Measurements from ENCODE around the gene S100A5. TPM values are rescaled to one million over a fixed set of nuclear protein-coding genes. Genes with fewer than 3 reads are reported as not detected.

S100A5 gene
- total RNA-seq, 1 experiment from 2014 or later = not detected

DNA sequence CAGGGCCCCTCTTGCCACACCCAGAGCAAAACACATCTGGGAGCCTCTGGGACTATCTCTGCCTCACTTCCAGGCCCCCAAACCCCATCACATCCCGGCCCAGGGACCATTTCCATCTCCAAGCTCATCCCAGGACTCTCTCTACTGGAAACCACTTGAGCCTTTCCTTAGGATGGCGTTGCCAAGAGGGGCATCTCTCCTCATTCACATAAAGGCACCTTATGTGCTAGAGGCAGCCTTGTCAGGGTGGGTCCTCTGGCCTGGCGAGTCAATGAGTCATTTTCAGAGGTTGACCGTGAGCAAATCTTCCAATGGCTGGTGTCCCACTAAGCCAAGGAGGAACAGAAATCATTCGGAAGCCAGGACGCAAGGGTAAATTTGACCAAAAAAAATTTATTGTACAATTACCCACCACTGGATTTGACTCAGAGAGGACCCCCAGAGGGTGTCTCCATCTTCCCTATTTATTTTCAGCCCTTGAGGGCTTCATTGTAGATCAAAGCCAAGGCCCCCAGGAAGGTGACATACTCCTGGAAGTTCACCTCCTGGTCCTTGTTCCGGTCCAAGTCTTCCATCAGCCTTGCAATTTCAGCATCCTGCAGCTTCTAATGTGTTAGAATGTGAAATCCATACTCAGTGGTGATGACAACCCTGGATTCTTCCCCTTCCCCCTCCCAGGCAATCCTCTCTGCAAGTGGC is 6.4 kb downstream of the S100A5 start:
- intact Hi-C loops (cut with micrococcal nuclease; ENCODE audit: unreplicated experiment) = no loop called here
- CTCF ChIA-PET = interaction anchor here (0.7 to 6.0 kb wide), 8 partner anchors 10 to 82 kb away, joined by 3 to 117 read pairs (median 10); partner anchors contain the start of genes S100A14, S100A2 and S100A4
- peaks cover 60% of the 10 kb centered on the region for H3K4me1 Mint-ChIP-seq (ENCODE audit: low read depth, unreplicated experiment)
- TF ChIP-seq, protein P1, sequence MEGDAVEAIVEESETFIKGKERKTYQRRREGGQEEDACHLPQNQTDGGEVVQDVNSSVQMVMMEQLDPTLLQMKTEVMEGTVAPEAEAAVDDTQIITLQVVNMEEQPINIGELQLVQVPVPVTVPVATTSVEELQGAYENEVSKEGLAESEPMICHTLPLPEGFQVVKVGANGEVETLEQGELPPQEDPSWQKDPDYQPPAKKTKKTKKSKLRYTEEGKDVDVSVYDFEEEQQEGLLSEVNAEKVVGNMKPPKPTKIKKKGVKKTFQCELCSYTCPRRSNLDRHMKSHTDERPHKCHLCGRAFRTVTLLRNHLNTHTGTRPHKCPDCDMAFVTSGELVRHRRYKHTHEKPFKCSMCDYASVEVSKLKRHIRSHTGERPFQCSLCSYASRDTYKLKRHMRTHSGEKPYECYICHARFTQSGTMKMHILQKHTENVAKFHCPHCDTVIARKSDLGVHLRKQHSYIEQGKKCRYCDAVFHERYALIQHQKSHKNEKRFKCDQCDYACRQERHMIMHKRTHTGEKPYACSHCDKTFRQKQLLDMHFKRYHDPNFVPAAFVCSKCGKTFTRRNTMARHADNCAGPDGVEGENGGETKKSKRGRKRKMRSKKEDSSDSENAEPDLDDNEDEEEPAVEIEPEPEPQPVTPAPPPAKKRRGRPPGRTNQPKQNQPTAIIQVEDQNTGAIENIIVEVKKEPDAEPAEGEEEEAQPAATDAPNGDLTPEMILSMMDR (IDR thresholded peaks at IDR 0.05; ENCODE audit: unreplicated experiment) = no peak
- peak overlapping the region; percentile 93 for H3K4me3 Mint-ChIP-seq (ENCODE audit: low read depth, unreplicated experiment)
- peak; percentile 52 for DNase-seq
- TSS peak; percentile 80 for BruUV-seq (replicated peaks)
- H3K9me3 Mint-ChIP-seq (ENCODE audit: low read depth, unreplicated experiment) = no peaks in the 10 kb centered on the region
- H3K27ac Mint-ChIP-seq (ENCODE audit: unreplicated experiment) = peak overlapping the region; percentile 77
- no peaks in the 10 kb centered on the region for H3K27me3 Mint-ChIP-seq (ENCODE audit: unreplicated experiment)
- peaks cover 65% of the 10 kb centered on the region for H3K36me3 Mint-ChIP-seq (ENCODE audit: insufficient read depth, unreplicated experiment)

DNA sequence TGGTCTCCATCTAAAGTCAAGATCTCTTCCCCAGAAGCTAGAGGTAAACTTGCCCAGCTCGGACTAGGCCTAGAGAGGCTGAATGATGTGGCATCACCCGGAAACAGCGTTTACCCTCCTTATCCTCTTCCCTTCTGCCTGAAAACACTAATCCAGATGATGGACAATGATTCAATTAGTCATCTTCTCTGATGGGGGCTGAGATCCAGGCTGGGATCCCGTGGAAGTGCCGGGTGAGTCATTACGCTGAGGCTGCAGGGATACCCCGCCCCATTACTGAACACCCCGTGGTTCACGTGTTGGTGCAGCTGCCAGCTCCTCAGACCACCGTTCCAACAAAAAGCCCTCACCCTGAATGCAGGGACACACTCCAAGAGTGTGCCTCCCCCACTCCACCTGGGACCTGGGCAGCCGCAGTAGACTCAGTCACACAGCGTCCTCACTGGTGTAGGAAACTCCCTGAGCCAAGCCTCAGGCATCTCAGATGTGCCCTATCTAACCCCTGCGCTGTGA is 7.0 kb downstream of the S100A5 start:
- H3K9me3 Mint-ChIP-seq (ENCODE audit: low read depth, unreplicated experiment) = no peaks in the 10 kb centered on the region
- intact Hi-C loops (cut with micrococcal nuclease; ENCODE audit: unreplicated experiment) = loop anchor here (1.0 to 2.0 kb wide), 2 partner anchors 23 to 35 kb away; no protein-coding TSS in a partner anchor
- no TSS peak for BruUV-seq (replicated peaks)
- CTCF ChIA-PET = interaction anchor here (1.0 to 6.0 kb wide), 9 partner anchors 11 to 94 kb away, joined by 4 to 117 read pairs (median 15); partner anchors contain the start of genes S100A13, S100A2 and S100A4
- peaks cover 64% of the 10 kb centered on the region for H3K36me3 Mint-ChIP-seq (ENCODE audit: insufficient read depth, unreplicated experiment)
- H3K4me3 Mint-ChIP-seq (ENCODE audit: low read depth, unreplicated experiment) = peak overlapping the region; percentile 93
- TF ChIP-seq, protein P1 (IDR thresholded peaks at IDR 0.05; ENCODE audit: unreplicated experiment) = no peak
- DNase-seq = peak; percentile 76
- peaks cover 55% of the 10 kb centered on the region for H3K4me1 Mint-ChIP-seq (ENCODE audit: low read depth, unreplicated experiment)
- H3K27ac Mint-ChIP-seq (ENCODE audit: unreplicated experiment) = peak overlapping the region; percentile 77
- H3K27me3 Mint-ChIP-seq (ENCODE audit: unreplicated experiment) = no peaks in the 10 kb centered on the region

DNA sequence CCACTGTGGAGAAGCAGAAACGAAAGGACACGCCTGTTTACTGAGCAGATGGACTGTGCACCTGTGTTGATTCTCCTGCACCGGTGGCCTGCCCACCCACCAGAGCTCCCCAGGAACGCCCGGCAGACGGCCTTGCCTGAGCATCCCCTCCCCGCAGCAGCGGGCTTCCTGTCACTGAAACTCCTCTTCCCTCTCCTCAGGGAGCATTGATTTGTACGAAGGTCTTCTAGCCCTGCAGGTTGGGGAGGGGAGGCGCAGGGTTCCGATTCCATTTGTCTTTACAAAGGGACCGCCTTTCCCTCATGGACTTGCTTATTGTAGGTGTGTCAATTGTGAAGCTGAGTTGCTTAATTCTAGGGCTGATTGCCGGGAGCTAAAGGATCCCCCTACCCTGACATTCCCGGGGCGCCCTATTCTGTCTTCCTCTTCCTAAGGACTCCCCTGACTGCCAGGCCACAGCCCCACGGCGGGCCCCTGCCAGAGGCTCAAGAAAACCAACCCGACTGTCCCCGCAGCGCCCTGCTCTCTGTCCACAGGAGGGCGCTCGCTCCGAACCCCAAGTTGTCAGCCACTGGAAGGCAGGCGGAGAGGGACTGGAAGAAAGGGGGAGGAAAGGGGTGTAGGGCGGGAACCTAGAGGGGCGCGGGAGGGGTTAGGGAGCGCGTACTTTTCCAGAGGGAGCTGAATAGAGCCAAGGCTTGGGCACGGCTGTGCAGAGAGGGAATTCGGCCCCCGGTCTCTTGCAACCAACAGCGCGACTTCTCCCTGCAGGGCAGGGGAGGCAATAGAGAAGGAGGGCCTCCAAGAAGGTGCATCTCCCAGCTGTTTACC is 7.8 kb downstream of the S100A5 start:
- no peaks in the 10 kb centered on the region for H3K9me3 Mint-ChIP-seq (ENCODE audit: low read depth, unreplicated experiment)
- peaks cover 47% of the 10 kb centered on the region for H3K4me1 Mint-ChIP-seq (ENCODE audit: low read depth, unreplicated experiment)
- H3K4me3 Mint-ChIP-seq (ENCODE audit: low read depth, unreplicated experiment) = peak overlapping the region; percentile 93
- CTCF ChIA-PET = interaction anchor here (0.7 to 6.0 kb wide), 15 partner anchors 12 to 805 kb away, joined by 3 to 117 read pairs (median 6); partner anchors contain the start of genes S100A13, S100A16, S100A2 and S100A3
- intact Hi-C loops (cut with micrococcal nuclease; ENCODE audit: unreplicated experiment) = loop anchor here (1.0 to 2.0 kb wide), 2 partner anchors 22 to 35 kb away; no protein-coding TSS in a partner anchor
- BruUV-seq (replicated peaks) = no TSS peak
- H3K27me3 Mint-ChIP-seq (ENCODE audit: unreplicated experiment) = no peaks in the 10 kb centered on the region
- TF ChIP-seq, protein P1 (IDR thresholded peaks at IDR 0.05; ENCODE audit: unreplicated experiment) = peak; percentile 88
- H3K27ac Mint-ChIP-seq (ENCODE audit: unreplicated experiment) = peak overlapping the region; percentile 77
- peaks cover 58% of the 10 kb centered on the region for H3K36me3 Mint-ChIP-seq (ENCODE audit: insufficient read depth, unreplicated experiment)
- DNase-seq = peak; percentile 93

DNA sequence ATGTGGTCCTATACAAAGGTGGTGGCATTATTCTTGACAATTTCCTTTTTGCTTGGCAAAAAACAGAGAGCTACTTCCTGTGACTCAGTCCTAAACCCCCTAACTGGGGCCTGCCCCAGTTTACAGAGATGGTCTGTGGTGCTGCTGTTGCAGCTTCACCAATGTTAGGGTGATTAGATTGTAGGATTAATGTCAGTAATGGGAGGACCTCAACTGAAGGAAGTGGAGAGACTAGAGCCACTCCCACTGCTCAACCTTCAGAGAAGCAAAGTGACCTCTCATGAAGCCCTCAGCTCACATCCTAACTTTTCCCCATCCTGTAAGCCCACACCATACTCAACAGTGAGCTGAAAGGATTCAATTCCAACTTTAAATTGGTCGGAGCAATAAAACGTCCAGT is 8.6 kb downstream of the S100A5 start:
- TF ChIP-seq, protein P1 (IDR thresholded peaks at IDR 0.05; ENCODE audit: unreplicated experiment) = no peak
- Mint-ChIP-seq H3K4me3 (ENCODE audit: low read depth, unreplicated experiment) (peak overlapping the region; percentile 93), H3K36me3 (ENCODE audit: insufficient read depth, unreplicated experiment) (peaks cover 65% of the 10 kb centered on the region), H3K4me1 (ENCODE audit: low read depth, unreplicated experiment) (peaks cover 44% of the 10 kb centered on the region), H3K27me3 (ENCODE audit: unreplicated experiment) (no peaks in the 10 kb centered on the region), H3K27ac (ENCODE audit: unreplicated experiment) (peak overlapping the region; percentile 77), H3K9me3 (ENCODE audit: low read depth, unreplicated experiment) (no peaks in the 10 kb centered on the region)
- no TSS peak for BruUV-seq (replicated peaks)
- no peak for DNase-seq
- intact Hi-C loops (cut with micrococcal nuclease; ENCODE audit: unreplicated experiment) = loop anchor here (2.0 kb wide), 1 partner anchor 21 kb away; no protein-coding TSS in a partner anchor
- CTCF ChIA-PET = interaction anchor here (1.1 to 6.0 kb wide), 12 partner anchors 12 to 102 kb away, joined by 3 to 117 read pairs (median 6); partner anchors contain the start of genes CHTOP, S100A13, S100A16 and S100A2

Data from Calu3 (cell line).